Stimulated activated CD4-positive, alpha-beta T cell treated with anti-CD3 and anti-CD28 coated beads, Interleukin-12 subunit alpha, Interleukin-12 subunit beta, amount 100 ng/mL, for 4 hours (primary cell): ENCODE measurements around the gene PPP2R3B.

Experiments
- DNase-seq: peaks from one replicate; pipeline ENCODE4 v3.0.0-alpha.2; 2020

PPP2R3B gene

DNA sequence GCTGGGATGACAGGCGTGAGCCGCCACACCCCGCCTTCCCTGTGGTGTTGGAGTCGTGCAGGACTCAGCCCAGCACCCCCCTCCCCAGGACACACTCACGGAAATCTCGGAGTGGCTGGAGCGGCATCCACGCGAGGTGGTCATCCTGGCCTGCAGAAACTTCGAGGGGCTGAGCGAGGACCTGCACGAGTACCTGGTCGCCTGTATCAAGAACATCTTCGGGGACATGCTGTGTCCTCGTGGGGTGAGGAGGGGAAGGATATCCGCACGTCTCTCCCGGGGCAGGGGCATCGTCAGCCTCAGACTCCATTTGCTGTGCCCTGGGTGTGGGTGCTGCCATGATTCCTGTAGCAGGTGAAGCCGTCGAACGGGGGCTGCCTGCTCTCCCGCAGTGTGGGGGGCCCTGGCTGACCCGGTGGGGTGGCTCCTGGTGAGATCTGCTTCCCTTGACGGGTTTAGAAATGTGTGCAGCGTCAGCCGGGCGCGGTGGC lies 95.3 kb downstream of the PPP2R3B start:
- no peak for DNase-seq

DNA sequence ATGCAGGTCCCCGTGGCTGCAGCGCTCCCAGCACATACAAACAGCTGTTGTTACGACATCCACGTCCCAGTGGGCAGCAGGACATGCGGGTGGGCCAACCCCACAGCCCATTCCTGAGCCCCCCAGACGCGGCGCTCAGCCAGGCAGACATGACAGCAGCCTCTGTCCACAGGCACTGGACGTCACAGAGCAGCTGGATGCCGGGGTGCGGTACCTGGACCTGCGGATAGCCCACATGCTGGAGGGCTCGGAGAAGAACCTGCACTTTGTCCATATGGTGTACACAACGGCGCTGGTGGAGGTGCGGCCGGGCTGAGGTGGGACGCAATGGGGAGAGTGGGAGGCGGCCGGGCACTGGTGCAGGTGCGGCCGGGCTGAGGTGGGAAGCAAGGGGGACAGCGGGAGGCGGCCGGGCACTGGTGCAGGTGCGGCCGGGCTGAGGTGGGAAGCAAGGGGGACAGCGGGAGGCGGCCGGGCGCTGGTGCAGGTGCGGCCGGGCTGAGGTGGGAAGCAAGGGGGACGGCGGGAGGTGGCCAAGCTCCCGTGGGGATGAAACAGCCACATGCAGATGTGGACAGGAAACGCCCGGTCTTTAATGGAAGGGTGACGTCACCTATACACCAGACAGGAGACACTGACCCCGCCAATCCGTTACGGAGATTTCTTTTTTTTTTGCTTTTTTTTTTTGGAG lies 96.1 kb downstream of the PPP2R3B start:
- no peak for DNase-seq

DNA sequence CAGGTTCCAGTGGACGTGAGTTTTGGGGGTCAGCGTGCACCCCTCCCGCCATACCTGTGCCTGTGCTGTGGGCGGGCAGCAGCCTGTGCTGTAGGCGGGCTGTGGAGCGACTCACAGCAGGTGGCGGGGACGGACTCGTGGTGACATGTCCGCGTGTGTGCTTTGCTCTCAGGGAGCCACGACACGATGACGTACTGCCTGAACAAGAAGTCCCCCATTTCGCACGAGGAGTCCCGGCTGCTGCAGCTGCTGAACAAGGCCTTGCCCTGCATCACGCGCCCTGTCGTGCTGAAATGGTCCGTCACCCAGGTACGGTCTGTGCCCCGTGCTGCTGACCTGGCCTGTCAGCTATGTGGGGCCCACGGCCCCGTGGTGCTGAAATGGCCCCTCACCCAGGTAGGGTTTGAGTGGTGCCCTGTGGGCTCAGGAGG lies 98.1 kb downstream of the PPP2R3B start:
- no peak for DNase-seq

DNA sequence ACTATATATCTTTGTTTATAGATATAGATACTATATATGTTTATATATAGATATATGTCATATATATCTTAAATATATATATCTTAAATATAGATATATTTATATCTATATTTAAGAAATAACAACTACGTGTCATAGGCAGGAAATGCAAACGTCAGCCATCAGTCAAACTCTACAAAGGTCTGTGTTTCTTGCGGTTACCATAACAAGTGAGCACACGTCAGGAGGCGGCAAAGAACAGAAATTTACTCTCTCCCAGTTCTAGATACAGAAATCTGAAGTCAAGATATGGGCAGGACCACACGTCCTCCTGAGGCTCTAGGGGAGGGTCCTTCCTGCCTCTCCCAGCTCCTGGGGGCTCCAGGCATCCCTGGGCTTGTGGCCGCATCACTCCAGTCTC lies 99.0 kb downstream of the PPP2R3B start:
- no peak for DNase-seq

DNA sequence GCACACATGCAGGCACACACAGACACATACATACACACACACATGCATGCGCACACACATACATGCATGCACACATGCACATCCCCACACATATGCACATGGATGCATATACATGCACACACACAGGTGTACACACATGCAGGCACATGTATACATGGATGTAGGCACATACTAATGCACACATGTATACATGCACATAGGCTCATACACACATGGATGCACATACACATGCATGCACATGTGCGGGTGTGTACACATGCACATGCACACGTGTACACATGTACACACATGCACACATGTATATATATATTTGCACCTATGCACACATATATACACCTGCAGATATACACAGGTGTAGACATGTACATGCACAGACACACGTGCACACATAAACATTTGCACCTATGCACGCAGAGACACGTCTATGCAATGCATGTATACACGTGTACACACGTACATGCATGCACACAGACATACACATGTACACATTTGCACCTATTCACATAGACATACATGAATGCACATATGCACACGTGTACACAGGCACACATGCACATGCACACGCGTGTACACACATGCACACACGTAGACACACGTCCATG lies 101.5 kb downstream of the PPP2R3B start:
- DNase-seq = no peak
